Measurements from ENCODE around the gene MRPL53.

DNA sequence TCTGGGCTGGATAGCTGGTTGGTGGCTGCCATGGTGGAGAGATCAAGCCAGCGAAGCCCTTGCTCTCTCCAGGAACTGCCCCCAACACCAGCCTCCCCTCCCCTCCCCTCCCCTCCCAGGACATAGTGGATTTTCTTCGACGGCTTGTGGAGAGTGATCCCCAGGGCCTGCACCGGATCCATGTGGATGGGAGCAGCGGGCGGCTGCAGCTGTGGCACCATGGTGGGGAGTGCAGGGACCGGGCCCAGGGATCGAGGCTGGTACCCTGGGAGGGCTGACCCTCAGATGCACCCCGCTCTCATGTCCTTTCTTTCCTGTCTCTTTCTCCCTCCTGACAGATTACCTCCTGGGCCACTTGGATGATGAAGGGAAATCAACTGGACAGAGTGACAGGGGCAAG lies 17.4 kb upstream of the MRPL53 start:
- TF ChIP-seq POLR2AphosphoS5 (IDR thresholded peaks at IDR 0.05; ENCODE audit: low read depth) (no peak), EZH2phosphoT487 (IDR thresholded peaks at IDR 0.05; ENCODE audit: unreplicated experiment) (no peak), EZH2 (IDR thresholded peaks at IDR 0.05; ENCODE audit: low read depth, unreplicated experiment) (no peak), JUNB (IDR thresholded peaks at IDR 0.05; ENCODE audit: unreplicated experiment) (no peak), STAT1 (IDR thresholded peaks at IDR 0.05; ENCODE audit: unreplicated experiment) (no peak), CREB1 (CRISPR knock-in tag; IDR thresholded peaks at IDR 0.05; ENCODE audit: low read depth) (no peak), ZNF114 (CRISPR knock-in tag; IDR thresholded peaks at IDR 0.05) (no peak), NANOG (IDR thresholded peaks at IDR 0.05; ENCODE audit: borderline replicate concordance) (no peak), ZNF331 (CRISPR knock-in tag; IDR thresholded peaks at IDR 0.05; ENCODE audit: low read depth) (no peak)
- TF ChIP-seq, protein P1, sequence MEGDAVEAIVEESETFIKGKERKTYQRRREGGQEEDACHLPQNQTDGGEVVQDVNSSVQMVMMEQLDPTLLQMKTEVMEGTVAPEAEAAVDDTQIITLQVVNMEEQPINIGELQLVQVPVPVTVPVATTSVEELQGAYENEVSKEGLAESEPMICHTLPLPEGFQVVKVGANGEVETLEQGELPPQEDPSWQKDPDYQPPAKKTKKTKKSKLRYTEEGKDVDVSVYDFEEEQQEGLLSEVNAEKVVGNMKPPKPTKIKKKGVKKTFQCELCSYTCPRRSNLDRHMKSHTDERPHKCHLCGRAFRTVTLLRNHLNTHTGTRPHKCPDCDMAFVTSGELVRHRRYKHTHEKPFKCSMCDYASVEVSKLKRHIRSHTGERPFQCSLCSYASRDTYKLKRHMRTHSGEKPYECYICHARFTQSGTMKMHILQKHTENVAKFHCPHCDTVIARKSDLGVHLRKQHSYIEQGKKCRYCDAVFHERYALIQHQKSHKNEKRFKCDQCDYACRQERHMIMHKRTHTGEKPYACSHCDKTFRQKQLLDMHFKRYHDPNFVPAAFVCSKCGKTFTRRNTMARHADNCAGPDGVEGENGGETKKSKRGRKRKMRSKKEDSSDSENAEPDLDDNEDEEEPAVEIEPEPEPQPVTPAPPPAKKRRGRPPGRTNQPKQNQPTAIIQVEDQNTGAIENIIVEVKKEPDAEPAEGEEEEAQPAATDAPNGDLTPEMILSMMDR (conservative IDR thresholded peaks at IDR 0.05; ENCODE audit: low read depth in 2 of 2) = no peak
- TF ChIP-seq, protein P2, sequence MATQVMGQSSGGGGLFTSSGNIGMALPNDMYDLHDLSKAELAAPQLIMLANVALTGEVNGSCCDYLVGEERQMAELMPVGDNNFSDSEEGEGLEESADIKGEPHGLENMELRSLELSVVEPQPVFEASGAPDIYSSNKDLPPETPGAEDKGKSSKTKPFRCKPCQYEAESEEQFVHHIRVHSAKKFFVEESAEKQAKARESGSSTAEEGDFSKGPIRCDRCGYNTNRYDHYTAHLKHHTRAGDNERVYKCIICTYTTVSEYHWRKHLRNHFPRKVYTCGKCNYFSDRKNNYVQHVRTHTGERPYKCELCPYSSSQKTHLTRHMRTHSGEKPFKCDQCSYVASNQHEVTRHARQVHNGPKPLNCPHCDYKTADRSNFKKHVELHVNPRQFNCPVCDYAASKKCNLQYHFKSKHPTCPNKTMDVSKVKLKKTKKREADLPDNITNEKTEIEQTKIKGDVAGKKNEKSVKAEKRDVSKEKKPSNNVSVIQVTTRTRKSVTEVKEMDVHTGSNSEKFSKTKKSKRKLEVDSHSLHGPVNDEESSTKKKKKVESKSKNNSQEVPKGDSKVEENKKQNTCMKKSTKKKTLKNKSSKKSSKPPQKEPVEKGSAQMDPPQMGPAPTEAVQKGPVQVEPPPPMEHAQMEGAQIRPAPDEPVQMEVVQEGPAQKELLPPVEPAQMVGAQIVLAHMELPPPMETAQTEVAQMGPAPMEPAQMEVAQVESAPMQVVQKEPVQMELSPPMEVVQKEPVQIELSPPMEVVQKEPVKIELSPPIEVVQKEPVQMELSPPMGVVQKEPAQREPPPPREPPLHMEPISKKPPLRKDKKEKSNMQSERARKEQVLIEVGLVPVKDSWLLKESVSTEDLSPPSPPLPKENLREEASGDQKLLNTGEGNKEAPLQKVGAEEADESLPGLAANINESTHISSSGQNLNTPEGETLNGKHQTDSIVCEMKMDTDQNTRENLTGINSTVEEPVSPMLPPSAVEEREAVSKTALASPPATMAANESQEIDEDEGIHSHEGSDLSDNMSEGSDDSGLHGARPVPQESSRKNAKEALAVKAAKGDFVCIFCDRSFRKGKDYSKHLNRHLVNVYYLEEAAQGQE (IDR thresholded peaks at IDR 0.05; ENCODE audit: unreplicated experiment) = no peak
- TF ChIP-seq, protein P3, sequence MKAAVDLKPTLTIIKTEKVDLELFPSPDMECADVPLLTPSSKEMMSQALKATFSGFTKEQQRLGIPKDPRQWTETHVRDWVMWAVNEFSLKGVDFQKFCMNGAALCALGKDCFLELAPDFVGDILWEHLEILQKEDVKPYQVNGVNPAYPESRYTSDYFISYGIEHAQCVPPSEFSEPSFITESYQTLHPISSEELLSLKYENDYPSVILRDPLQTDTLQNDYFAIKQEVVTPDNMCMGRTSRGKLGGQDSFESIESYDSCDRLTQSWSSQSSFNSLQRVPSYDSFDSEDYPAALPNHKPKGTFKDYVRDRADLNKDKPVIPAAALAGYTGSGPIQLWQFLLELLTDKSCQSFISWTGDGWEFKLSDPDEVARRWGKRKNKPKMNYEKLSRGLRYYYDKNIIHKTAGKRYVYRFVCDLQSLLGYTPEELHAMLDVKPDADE (IDR thresholded peaks at IDR 0.05) = no peak
- TF ChIP-seq, protein P4, sequence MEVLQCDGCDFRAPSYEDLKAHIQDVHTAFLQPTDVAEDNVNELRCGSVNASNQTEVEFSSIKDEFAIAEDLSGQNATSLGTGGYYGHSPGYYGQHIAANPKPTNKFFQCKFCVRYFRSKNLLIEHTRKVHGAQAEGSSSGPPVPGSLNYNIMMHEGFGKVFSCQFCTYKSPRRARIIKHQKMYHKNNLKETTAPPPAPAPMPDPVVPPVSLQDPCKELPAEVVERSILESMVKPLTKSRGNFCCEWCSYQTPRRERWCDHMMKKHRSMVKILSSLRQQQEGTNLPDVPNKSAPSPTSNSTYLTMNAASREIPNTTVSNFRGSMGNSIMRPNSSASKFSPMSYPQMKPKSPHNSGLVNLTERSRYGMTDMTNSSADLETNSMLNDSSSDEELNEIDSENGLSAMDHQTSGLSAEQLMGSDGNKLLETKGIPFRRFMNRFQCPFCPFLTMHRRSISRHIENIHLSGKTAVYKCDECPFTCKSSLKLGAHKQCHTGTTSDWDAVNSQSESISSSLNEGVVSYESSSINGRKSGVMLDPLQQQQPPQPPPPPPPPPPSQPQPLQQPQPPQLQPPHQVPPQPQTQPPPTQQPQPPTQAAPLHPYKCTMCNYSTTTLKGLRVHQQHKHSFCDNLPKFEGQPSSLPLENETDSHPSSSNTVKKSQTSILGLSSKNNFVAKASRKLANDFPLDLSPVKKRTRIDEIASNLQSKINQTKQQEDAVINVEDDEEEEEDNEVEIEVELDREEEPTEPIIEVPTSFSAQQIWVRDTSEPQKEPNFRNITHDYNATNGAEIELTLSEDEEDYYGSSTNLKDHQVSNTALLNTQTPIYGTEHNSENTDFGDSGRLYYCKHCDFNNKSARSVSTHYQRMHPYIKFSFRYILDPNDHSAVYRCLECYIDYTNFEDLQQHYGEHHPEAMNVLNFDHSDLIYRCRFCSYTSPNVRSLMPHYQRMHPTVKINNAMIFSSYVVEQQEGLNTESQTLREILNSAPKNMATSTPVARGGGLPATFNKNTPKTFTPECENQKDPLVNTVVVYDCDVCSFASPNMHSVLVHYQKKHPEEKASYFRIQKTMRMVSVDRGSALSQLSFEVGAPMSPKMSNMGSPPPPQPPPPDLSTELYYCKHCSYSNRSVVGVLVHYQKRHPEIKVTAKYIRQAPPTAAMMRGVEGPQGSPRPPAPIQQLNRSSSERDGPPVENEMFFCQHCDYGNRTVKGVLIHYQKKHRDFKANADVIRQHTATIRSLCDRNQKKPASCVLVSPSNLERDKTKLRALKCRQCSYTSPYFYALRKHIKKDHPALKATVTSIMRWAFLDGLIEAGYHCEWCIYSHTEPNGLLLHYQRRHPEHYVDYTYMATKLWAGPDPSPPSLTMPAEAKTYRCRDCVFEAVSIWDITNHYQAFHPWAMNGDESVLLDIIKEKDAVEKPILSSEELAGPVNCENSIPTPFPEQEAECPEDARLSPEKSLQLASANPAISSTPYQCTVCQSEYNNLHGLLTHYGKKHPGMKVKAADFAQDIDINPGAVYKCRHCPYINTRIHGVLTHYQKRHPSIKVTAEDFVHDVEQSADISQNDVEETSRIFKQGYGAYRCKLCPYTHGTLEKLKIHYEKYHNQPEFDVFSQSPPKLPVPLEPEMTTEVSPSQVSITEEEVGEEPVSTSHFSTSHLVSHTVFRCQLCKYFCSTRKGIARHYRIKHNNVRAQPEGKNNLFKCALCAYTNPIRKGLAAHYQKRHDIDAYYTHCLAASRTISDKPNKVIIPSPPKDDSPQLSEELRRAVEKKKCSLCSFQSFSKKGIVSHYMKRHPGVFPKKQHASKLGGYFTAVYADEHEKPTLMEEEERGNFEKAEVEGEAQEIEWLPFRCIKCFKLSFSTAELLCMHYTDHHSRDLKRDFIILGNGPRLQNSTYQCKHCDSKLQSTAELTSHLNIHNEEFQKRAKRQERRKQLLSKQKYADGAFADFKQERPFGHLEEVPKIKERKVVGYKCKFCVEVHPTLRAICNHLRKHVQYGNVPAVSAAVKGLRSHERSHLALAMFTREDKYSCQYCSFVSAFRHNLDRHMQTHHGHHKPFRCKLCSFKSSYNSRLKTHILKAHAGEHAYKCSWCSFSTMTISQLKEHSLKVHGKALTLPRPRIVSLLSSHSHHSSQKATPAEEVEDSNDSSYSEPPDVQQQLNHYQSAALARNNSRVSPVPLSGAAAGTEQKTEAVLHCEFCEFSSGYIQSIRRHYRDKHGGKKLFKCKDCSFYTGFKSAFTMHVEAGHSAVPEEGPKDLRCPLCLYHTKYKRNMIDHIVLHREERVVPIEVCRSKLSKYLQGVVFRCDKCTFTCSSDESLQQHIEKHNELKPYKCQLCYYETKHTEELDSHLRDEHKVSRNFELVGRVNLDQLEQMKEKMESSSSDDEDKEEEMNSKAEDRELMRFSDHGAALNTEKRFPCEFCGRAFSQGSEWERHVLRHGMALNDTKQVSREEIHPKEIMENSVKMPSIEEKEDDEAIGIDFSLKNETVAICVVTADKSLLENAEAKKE (CRISPR knock-in tag; IDR thresholded peaks at IDR 0.05) = no peak
